ENCODE data around the gene TMEM87A. TPM values are rescaled to one million over a fixed set of nuclear protein-coding genes. Genes with fewer than 3 reads are reported as not detected.

Gene TMEM87A
- polyA plus RNA-seq, 2 of the 4 experiments (the other 2 are of a cell fraction) = 30.3 to 49.8 TPM

- ChIA-PET POLR2A (no interaction called here), CTCF (no interaction called here)
- Histone ChIP-seq H3K4me1 (no peaks in the 10 kb centered on the region), H3K4me3 (no peak overlapping the region), H3K27ac (no peak overlapping the region), H3K4me2 (no peak overlapping the region), H3K9me3 (no peaks in the 10 kb centered on the region)
- ATAC-seq (no peak), DNase-seq (ENCODE audit: low read depth in 1 of 2, low spot score in 1 of 2) (no peak), FAIRE-seq (no peak)
- TF ChIP-seq FOXS1 (CRISPR knock-in tag; IDR thresholded peaks at IDR 0.05) (no peak), CBX8 (IDR thresholded peaks at IDR 0.05) (no peak), CHD2 (IDR thresholded peaks at IDR 0.05; ENCODE audit: low read length, partially characterized antibody) (no peak)
- 95% methylated on average over 2 of the region's 2 CpGs for WGBS (ENCODE audit: missing lambda C conversion rate)
Measured at GRCh38 chr15:42178056-42178455, 95.2 kb downstream of the TMEM87A start.

DNA sequence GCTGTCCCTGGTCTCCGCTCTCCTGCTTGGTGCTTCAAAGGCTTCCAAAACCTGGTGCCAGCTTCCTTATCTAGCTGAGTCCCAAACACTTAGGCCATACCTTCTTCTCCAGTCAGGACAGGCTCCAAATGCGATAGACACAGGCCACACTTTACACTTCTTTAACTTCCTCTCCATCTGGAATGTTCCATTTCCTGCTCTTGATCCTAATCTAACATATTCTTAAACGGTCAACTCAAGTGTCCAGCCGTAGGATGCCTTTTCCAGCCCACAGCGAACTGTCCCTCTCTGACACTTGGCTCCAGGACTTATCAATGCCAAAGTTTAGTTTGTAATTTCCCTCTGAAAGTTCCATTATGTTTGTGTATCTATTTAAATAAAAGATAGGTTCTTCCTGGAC, 97.6 kb downstream of the TMEM87A start:
- ATAC-seq (no peak), FAIRE-seq (no peak), DNase-seq (ENCODE audit: low read depth in 1 of 2, low spot score in 1 of 2) (no peak)
- H3K4me3 ChIP-seq = no peak overlapping the region
- POLR2A ChIA-PET = no interaction called here
- 91% methylated on average over 5 of the region's 5 CpGs for WGBS (ENCODE audit: missing lambda C conversion rate)
- no peaks in the 10 kb centered on the region for H3K4me1 ChIP-seq
- TF ChIP-seq TP53 (CRISPR knock-in tag; IDR thresholded peaks at IDR 0.05) (no peak), KDM1A (IDR thresholded peaks at IDR 0.05; ENCODE audit: low read depth) (no peak), ZC3H11A (IDR thresholded peaks at IDR 0.05) (no peak), TFCP2L1 (CRISPR knock-in tag; IDR thresholded peaks at IDR 0.05) (no peak), FOXS1 (CRISPR knock-in tag; IDR thresholded peaks at IDR 0.05) (no peak), JUNB (IDR thresholded peaks at IDR 0.05) (no peak), PHF8 (IDR thresholded peaks at IDR 0.05; ENCODE audit: borderline replicate concordance, low read depth) (no peak), ATOH8 (CRISPR knock-in tag; IDR thresholded peaks at IDR 0.05; ENCODE audit: low read depth) (no peak), HOXB5 (CRISPR knock-in tag; IDR thresholded peaks at IDR 0.05) (no peak), CBX8 (IDR thresholded peaks at IDR 0.05) (no peak), NFE2L2 (conservative IDR thresholded peaks at IDR 0.05; ENCODE audit: low read length) (no peak), GATA3 (IDR thresholded peaks at IDR 0.05; ENCODE audit: borderline replicate concordance) (no peak), HDAC2 (IDR thresholded peaks at IDR 0.05) (no peak), EHMT2 (IDR thresholded peaks at IDR 0.05; ENCODE audit: low read depth) (no peak), EHF (CRISPR knock-in tag; IDR thresholded peaks at IDR 0.05) (no peak), KDM5A (IDR thresholded peaks at IDR 0.05) (no peak)
- TF ChIP-seq, protein P1, sequence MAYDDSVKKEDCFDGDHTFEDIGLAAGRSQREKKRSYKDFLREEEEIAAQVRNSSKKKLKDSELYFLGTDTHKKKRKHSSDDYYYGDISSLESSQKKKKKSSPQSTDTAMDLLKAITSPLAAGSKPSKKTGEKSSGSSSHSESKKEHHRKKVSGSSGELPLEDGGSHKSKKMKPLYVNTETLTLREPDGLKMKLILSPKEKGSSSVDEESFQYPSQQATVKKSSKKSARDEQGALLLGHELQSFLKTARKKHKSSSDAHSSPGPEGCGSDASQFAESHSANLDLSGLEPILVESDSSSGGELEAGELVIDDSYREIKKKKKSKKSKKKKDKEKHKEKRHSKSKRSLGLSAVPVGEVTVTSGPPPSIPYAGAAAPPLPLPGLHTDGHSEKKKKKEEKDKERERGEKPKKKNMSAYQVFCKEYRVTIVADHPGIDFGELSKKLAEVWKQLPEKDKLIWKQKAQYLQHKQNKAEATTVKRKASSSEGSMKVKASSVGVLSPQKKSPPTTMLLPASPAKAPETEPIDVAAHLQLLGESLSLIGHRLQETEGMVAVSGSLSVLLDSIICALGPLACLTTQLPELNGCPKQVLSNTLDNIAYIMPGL (CRISPR knock-in tag; IDR thresholded peaks at IDR 0.05; ENCODE audit: borderline replicate concordance) = no peak
- TF ChIP-seq, protein P2, sequence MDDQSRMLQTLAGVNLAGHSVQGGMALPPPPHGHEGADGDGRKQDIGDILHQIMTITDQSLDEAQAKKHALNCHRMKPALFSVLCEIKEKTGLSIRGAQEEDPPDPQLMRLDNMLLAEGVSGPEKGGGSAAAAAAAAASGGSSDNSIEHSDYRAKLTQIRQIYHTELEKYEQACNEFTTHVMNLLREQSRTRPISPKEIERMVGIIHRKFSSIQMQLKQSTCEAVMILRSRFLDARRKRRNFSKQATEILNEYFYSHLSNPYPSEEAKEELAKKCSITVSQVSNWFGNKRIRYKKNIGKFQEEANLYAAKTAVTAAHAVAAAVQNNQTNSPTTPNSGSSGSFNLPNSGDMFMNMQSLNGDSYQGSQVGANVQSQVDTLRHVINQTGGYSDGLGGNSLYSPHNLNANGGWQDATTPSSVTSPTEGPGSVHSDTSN (IDR thresholded peaks at IDR 0.05) = no peak
- TF ChIP-seq, protein P3, sequence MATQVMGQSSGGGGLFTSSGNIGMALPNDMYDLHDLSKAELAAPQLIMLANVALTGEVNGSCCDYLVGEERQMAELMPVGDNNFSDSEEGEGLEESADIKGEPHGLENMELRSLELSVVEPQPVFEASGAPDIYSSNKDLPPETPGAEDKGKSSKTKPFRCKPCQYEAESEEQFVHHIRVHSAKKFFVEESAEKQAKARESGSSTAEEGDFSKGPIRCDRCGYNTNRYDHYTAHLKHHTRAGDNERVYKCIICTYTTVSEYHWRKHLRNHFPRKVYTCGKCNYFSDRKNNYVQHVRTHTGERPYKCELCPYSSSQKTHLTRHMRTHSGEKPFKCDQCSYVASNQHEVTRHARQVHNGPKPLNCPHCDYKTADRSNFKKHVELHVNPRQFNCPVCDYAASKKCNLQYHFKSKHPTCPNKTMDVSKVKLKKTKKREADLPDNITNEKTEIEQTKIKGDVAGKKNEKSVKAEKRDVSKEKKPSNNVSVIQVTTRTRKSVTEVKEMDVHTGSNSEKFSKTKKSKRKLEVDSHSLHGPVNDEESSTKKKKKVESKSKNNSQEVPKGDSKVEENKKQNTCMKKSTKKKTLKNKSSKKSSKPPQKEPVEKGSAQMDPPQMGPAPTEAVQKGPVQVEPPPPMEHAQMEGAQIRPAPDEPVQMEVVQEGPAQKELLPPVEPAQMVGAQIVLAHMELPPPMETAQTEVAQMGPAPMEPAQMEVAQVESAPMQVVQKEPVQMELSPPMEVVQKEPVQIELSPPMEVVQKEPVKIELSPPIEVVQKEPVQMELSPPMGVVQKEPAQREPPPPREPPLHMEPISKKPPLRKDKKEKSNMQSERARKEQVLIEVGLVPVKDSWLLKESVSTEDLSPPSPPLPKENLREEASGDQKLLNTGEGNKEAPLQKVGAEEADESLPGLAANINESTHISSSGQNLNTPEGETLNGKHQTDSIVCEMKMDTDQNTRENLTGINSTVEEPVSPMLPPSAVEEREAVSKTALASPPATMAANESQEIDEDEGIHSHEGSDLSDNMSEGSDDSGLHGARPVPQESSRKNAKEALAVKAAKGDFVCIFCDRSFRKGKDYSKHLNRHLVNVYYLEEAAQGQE (IDR thresholded peaks at IDR 0.05) = no peak
- no peak overlapping the region for H3K4me2 ChIP-seq
- no peaks in the 10 kb centered on the region for H3K9me3 ChIP-seq
- H3K27ac ChIP-seq = no peak overlapping the region
- CTCF ChIA-PET = interaction anchor here (0.9 kb wide), 1 partner anchor 9 kb away, joined by 3 read pairs; no protein-coding TSS in a partner anchor

Measured in A549 (cell line).